IMR-90 (cell line): ENCODE results near the gene SEC14L1. TPM values are rescaled to one million over a fixed set of nuclear protein-coding genes. Genes with fewer than 3 reads are reported as not detected.

ENCODE experiments used
- ATAC-seq: fragments of 200-7000 bp; cut with Tn5 transposase; 2 replicates; pipeline ENCODE4 v1.9.1; 2020; ENCODE audit warnings: low read depth, mild to moderate bottlenecking, moderate library complexity
- BruUV-seq: library from RNA; stranded (reverse); fragments of 400-500 nt; replicated peaks from 2 replicates; lab custom pipeline; 2021; lab: Mats Ljungman, UMichigan
- CTCF ChIA-PET: fragments of 300-600 bp; formaldehyde crosslinking; extraction: SDS; loops from one replicate; lab custom pipeline; 2021; ENCODE audit warnings: antibody characterized with exemption; lab: Yijun Ruan, JAX
- POLR2A ChIA-PET: fragments of 300-600 bp; sonication (Branson Sonifier 250); formaldehyde crosslinking; loops from one replicate; lab custom pipeline; 2022; ENCODE audit warnings: antibody characterized with exemption; ENCODE audit not compliant: unreplicated experiment; lab: Charles Lee
- DNase-seq: peaks from one replicate; pipeline ENCODE4 v3.0.0; 2013
- H2AFZ ChIP-seq: replicated peaks from 2 replicates; pipeline ENCODE3; 2013; ENCODE audit warnings: low read length, mild to moderate bottlenecking; ENCODE audit not compliant: poor library complexity
- H2AK5ac ChIP-seq: 2 replicates; pipeline ENCODE4 v1.6.1; 2013; ENCODE audit warnings: low read depth, low read length, inconsistent platforms
- H2AK9ac ChIP-seq: replicated peaks from 2 replicates; pipeline ENCODE3; 2013; ENCODE audit warnings: mild to moderate bottlenecking, low read depth, low read length, moderate library complexity; ENCODE audit not compliant: poor library complexity
- H2BK120ac ChIP-seq: 2 replicates; pipeline ENCODE4 v1.6.1; 2013; ENCODE audit warnings: low read depth, low read length, inconsistent platforms
- H2BK15ac ChIP-seq: 3 replicates; pipeline ENCODE4 v1.6.1; 2013; ENCODE audit warnings: low read depth, low read length, inconsistent platforms
- H2BK20ac ChIP-seq: 2 replicates; pipeline ENCODE4 v1.6.1; 2013; ENCODE audit warnings: low read depth, mild to moderate bottlenecking, inconsistent platforms, low read length, moderate library complexity
- H2BK5ac ChIP-seq: 2 replicates; pipeline ENCODE4 v1.6.1; 2013; ENCODE audit warnings: mild to moderate bottlenecking, low read depth, low read length, inconsistent platforms; ENCODE audit not compliant: poor library complexity, severe bottlenecking
- H3K14ac ChIP-seq: replicated peaks from 2 replicates; pipeline ENCODE4 v1.6.1; 2013; ENCODE audit warnings: low read depth, low read length, inconsistent platforms
- H3K18ac ChIP-seq: 2 replicates; pipeline ENCODE4 v1.6.1; 2013; ENCODE audit warnings: low read depth, low read length, control low read depth
- H3K23ac ChIP-seq: 2 replicates; pipeline ENCODE4 v1.6.1; 2013; ENCODE audit warnings: low read depth, low read length, inconsistent platforms
- H3K27ac ChIP-seq: 2 replicates; pipeline ENCODE4 v1.5.1; 2013; ENCODE audit warnings: mild to moderate bottlenecking, control low read depth, low read length; ENCODE audit not compliant: insufficient read depth
- H3K27me3 ChIP-seq: 2 replicates; pipeline ENCODE4 v1.6.1; 2013; ENCODE audit warnings: low read length; ENCODE audit not compliant: control insufficient read depth, insufficient read depth
- H3K36me3 ChIP-seq: 2 replicates; pipeline ENCODE4 v1.6.1; 2013; ENCODE audit warnings: low read length, mixed read lengths; ENCODE audit not compliant: control insufficient read depth, insufficient read depth
- H3K4ac ChIP-seq: 2 replicates; pipeline ENCODE4 v1.6.1; 2013; ENCODE audit warnings: low read depth, low read length, inconsistent platforms
- H3K4me1 ChIP-seq: 2 replicates; pipeline ENCODE4 v1.6.1; 2013; ENCODE audit warnings: low read length, mixed read lengths; ENCODE audit not compliant: control insufficient read depth, insufficient read depth
- H3K4me2 ChIP-seq: 2 replicates; pipeline ENCODE4 v1.6.1; 2013; ENCODE audit warnings: low read depth, mild to moderate bottlenecking, control low read depth, low read length, moderate library complexity
- H3K4me3 ChIP-seq: 2 replicates; pipeline ENCODE4 v1.5.1; 2013; ENCODE audit warnings: low read depth, mild to moderate bottlenecking, control low read depth, low read length, moderate library complexity; ENCODE audit not compliant: insufficient read depth
- H3K56ac ChIP-seq: 2 replicates; pipeline ENCODE4 v1.6.1; 2013; ENCODE audit warnings: low read length, inconsistent platforms; ENCODE audit not compliant: insufficient read depth; ENCODE audit errors: extremely low read depth
- H3K79me1 ChIP-seq, 2 experiments: 2 replicates each; pipeline ENCODE4 v1.6.1; 2013; ENCODE audit warnings: low read length in 2 of 2, inconsistent platforms in 1 of 2, low read depth in 1 of 2
- H3K9ac ChIP-seq: 2 replicates; pipeline ENCODE4 v1.6.1; 2013; ENCODE audit warnings: low read depth, low read length, control low read depth
- H3K9me1 ChIP-seq: 2 replicates; pipeline ENCODE4 v1.6.1; 2013; ENCODE audit warnings: low read length, inconsistent platforms; ENCODE audit not compliant: insufficient read depth
- H3K9me3 ChIP-seq: 2 replicates; pipeline ENCODE4 v1.6.1; 2013; ENCODE audit warnings: low read length; ENCODE audit not compliant: control insufficient read depth, insufficient read depth
- H4K20me1 ChIP-seq: 2 replicates; pipeline ENCODE4 v1.6.1; 2013; ENCODE audit warnings: low read length, inconsistent platforms; ENCODE audit not compliant: insufficient read depth
- H4K5ac ChIP-seq: 2 replicates; pipeline ENCODE4 v1.6.1; 2013; ENCODE audit warnings: mild to moderate bottlenecking, low read depth, low read length, control low read depth
- H4K8ac ChIP-seq, 2 experiments: 2 replicates each; pipeline ENCODE4 v1.6.1; 2013; ENCODE audit warnings: low read depth in 2 of 2, low read length in 2 of 2, control low read depth in 1 of 2, inconsistent platforms in 1 of 2
- H4K91ac ChIP-seq: 2 replicates; pipeline ENCODE4 v1.6.1; 2013; ENCODE audit warnings: low read depth, low read length, inconsistent platforms; ENCODE audit not compliant: insufficient read depth
- CEBPB ChIP-seq: IDR thresholded peaks from 2 replicates; pipeline ENCODE4 v1.6.1; 2012; ENCODE audit warnings: low read depth, low read length, improper control_type of control experiment
- CHD1 ChIP-seq: IDR thresholded peaks from 2 replicates; pipeline ENCODE4 v1.6.1; 2012; ENCODE audit warnings: low read depth, low read length, improper control_type of control experiment
- FOS ChIP-seq: fragments of 150-350 bp; IDR thresholded peaks from 2 replicates; pipeline ENCODE4 v1.6.1; 2016; ENCODE audit warnings: low read depth, low read length
- MAZ ChIP-seq: IDR thresholded peaks from 2 replicates; pipeline ENCODE4 v1.6.1; 2012; ENCODE audit warnings: low read depth, mild to moderate bottlenecking, low read length, improper control_type of control experiment, moderate library complexity, borderline replicate concordance
- MXI1 ChIP-seq: IDR thresholded peaks from 2 replicates; pipeline ENCODE4 v1.6.1; 2012; ENCODE audit warnings: low read depth, mild to moderate bottlenecking, low read length, moderate library complexity, borderline replicate concordance
- NFE2L2 ChIP-seq: fragments of 150-350 bp; IDR thresholded peaks from 2 replicates; pipeline ENCODE4 v1.6.1; 2016; ENCODE audit warnings: low read depth, mild to moderate bottlenecking, low read length
- POLR2A ChIP-seq: IDR thresholded peaks from 2 replicates; pipeline ENCODE4 v1.6.1; 2012; ENCODE audit warnings: mild to moderate bottlenecking, low read depth, low read length
- RFX5 ChIP-seq: IDR thresholded peaks from 2 replicates; pipeline ENCODE4 v1.8.0; 2012; ENCODE audit warnings: low read depth, mild to moderate bottlenecking, low read length, moderate library complexity
- SMC3 ChIP-seq: fragments of 150-350 bp; IDR thresholded peaks from 2 replicates; pipeline ENCODE4 v1.6.1; 2016; ENCODE audit warnings: low read depth, mild to moderate bottlenecking, antibody characterized with exemption, low read length, moderate library complexity
- WGBS, 2 experiments: methylation state at CpG; one replicate each; pipeline versions ENCODE4 v1.1.5 to v1.1.7; 2013; ENCODE audit warnings: missing lambda C conversion rate in 2 of 2; ENCODE audit not compliant: insufficient read length in 1 of 2; ENCODE audit errors: extremely low coverage in 2 of 2; 5-methylcytosine and 5-hydroxymethylcytosine counted together
- dilution Hi-C: fragments of 300-500 bp; cut with HindIII; formaldehyde crosslinking; loops from one replicate; pipeline ENCODE4 v1.14.3; 2018; ENCODE audit warnings: low sequenced_read_pairs; ENCODE audit not compliant: unreplicated experiment
- in situ Hi-C: fragments of 300-500 bp; cut with MboI; formaldehyde crosslinking; loops from 3 replicates; pipeline ENCODE4 v1.14.3; 2019; ENCODE audit warnings: low sequenced_read_pairs, inconsistent platforms, mixed read lengths
- intact Hi-C: fragments of 100-400 bp; cut with micrococcal nuclease; formaldehyde crosslinking; loops from 2 replicates; pipeline ENCODE4 v1.10.0; 2022
- polyA plus RNA-seq, 3 experiments: library from polyadenylated mRNA; depleted of rRNA; stranded (reverse); fragments of >200 nt; gene quantifications; 2 replicates each; pipeline ENCODE4 v1.2.3, GENCODE V29; 2012; ENCODE audit warnings: low replicate concordance in 1 of 3
- total RNA-seq: library from RNA; depleted of rRNA; stranded (reverse); fragments of >200 nt; gene quantifications from 2 replicates; pipeline ENCODE4 v1.2.3, GENCODE V29; 2012
- TF ChIP-seq, protein P1 (sequence below): conservative IDR thresholded peaks from 2 replicates; pipeline ENCODE4 v1.5.1; 2012; ENCODE audit warnings: mild to moderate bottlenecking, low read depth, low read length, improper control_type of control experiment
- TF ChIP-seq, protein P2 (sequence below): fragments of 150-350 bp; IDR thresholded peaks from 2 replicates; pipeline ENCODE4 v1.6.1; 2017; ENCODE audit warnings: mild to moderate bottlenecking, antibody characterized with exemption, low read length, low read depth
- TF ChIP-seq, protein P3 (sequence below): fragments of 150-350 bp; IDR thresholded peaks from 2 replicates; pipeline ENCODE4 v1.6.1; 2016; ENCODE audit warnings: low read depth, mild to moderate bottlenecking, low read length, moderate library complexity, borderline replicate concordance

The SEC14L1 gene
- total and polyA plus RNA-seq, 2 of the 4 experiments (the other 2 are of a cell fraction): 24.9 to 35.8 TPM

DNA sequence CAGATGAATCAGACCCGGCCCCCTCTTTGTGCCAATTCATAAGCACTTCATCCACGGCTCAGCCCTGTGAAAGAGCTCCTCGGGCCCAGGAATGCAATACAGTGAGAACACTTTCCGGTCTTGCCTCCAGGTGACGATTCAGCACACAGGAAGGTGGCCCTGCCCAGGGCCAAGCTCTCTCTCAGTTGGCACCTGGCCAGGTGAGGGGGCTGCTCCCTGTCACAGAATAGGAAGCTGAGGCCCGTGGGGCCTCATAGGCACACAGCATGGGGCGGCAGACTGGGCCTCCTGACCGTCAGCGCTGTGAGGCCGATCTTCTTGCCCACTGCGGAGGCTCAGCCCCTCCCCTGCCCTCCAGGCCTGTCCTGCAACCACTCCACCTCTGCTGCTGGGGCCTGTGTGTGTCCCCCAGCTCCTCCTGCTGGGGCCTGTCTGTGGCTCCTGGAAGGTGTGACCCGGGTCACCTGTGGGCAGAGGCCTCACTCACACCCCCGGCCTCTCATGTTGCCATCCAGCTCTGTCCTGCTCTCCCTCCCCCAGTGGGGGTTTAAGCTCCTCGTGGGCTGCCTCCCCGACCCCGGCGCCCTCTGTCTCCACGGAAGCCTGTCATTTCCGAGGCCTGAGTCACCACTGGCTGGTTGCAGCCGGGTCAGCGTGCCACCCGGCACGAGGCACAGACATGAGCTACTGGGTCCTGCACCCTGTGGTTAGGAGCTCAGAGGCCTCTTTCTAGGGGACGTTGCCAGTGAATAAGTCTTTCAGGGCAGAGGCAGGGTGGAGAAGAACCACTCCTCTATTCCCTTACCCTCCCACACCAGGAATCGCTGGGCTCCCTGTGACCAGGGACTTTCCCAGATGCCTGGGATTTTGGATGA is 114.4 kb downstream of the SEC14L1 start:
- Histone ChIP-seq H3K23ac (peak overlapping the region; percentile 18), H2AFZ (peak overlapping the region; percentile 71), H2BK20ac (peak overlapping the region; percentile 86), H3K4me3 (no peak overlapping the region), H3K27me3 (no peaks in the 10 kb centered on the region), H4K5ac (peak overlapping the region; percentile 23), H2AK5ac (peak overlapping the region; percentile 98), H3K4ac (peak overlapping the region; percentile 88), H3K9me1 (peaks cover 17% of the 10 kb centered on the region), H2BK5ac (peak overlapping the region; percentile 82), H2AK9ac (peak overlapping the region; percentile 82), H3K36me3 (no peaks in the 10 kb centered on the region), H2BK15ac (peak overlapping the region; percentile 82; the same call in 2 of the 3 replicates), H4K20me1 (no peaks in the 10 kb centered on the region), H3K9ac (no peak overlapping the region; the same call in 1 of the 2 replicates), H3K14ac (peak overlapping the region; percentile 70), H4K91ac (peak overlapping the region; percentile 87), H3K56ac (peak overlapping the region; percentile 17; the same call in 1 of the 2 replicates), H3K27ac (peak overlapping the region; percentile 48), H3K9me3 (no peaks in the 10 kb centered on the region), H3K4me1 (peaks cover 29% of the 10 kb centered on the region), H3K18ac (peak overlapping the region; percentile 8), H2BK120ac (peak overlapping the region; percentile 96), H3K79me1 (peaks cover 3% of the 10 kb centered on the region in 2 experiments; a peak in 2 of 4 replicates), H3K4me2 (no peak overlapping the region), H4K8ac (peak overlapping the region; percentile 81 to 95)
- 72% methylated on average over 8 of the region's 25 CpGs; no CpG with 5 or more reads in 1 of the 2 experiments for WGBS, 2 experiments
- CTCF ChIA-PET: interaction anchor here (0.6 to 2.6 kb wide), 5 partner anchors 12 to 222 kb away, joined by 3 to 6 read pairs (median 4); no protein-coding TSS in a partner anchor
- DNase-seq (peak; percentile 86), ATAC-seq (peak; percentile 66)
- POLR2A ChIA-PET: interaction anchor here (0.5 to 1.0 kb wide), 3 partner anchors 11 to 32 kb away, joined by 3 to 5 read pairs (median 4); no protein-coding TSS in a partner anchor
- no TSS peak for BruUV-seq
- dilution Hi-C loops (no loop called here), in situ Hi-C loops (no loop called here), intact Hi-C loops (loop anchor here (2.0 kb wide), 1 partner anchor 32 kb away; no protein-coding TSS in a partner anchor)
- TF ChIP-seq MXI1 (peak; percentile 64; the same call in 1 of the 2 replicates), SMC3 (no peak), POLR2A (no peak; the same call in 1 of the 2 replicates), MAZ (peak; percentile 58; the same call in 1 of the 2 replicates), NFE2L2 (0 out of 2 replicates have a peak, but pooled peaks have one; percentile 7), CHD1 (no peak), FOS (peak; percentile 88), CEBPB (peak; percentile 28; the same call in 1 of the 2 replicates), RFX5 (no peak)
- TF ChIP-seq, protein P1, sequence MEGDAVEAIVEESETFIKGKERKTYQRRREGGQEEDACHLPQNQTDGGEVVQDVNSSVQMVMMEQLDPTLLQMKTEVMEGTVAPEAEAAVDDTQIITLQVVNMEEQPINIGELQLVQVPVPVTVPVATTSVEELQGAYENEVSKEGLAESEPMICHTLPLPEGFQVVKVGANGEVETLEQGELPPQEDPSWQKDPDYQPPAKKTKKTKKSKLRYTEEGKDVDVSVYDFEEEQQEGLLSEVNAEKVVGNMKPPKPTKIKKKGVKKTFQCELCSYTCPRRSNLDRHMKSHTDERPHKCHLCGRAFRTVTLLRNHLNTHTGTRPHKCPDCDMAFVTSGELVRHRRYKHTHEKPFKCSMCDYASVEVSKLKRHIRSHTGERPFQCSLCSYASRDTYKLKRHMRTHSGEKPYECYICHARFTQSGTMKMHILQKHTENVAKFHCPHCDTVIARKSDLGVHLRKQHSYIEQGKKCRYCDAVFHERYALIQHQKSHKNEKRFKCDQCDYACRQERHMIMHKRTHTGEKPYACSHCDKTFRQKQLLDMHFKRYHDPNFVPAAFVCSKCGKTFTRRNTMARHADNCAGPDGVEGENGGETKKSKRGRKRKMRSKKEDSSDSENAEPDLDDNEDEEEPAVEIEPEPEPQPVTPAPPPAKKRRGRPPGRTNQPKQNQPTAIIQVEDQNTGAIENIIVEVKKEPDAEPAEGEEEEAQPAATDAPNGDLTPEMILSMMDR: no peak
- TF ChIP-seq, protein P2, sequence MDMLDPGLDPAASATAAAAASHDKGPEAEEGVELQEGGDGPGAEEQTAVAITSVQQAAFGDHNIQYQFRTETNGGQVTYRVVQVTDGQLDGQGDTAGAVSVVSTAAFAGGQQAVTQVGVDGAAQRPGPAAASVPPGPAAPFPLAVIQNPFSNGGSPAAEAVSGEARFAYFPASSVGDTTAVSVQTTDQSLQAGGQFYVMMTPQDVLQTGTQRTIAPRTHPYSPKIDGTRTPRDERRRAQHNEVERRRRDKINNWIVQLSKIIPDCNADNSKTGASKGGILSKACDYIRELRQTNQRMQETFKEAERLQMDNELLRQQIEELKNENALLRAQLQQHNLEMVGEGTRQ: no peak; the same call in 1 of the 2 replicates
- TF ChIP-seq, protein P3, sequence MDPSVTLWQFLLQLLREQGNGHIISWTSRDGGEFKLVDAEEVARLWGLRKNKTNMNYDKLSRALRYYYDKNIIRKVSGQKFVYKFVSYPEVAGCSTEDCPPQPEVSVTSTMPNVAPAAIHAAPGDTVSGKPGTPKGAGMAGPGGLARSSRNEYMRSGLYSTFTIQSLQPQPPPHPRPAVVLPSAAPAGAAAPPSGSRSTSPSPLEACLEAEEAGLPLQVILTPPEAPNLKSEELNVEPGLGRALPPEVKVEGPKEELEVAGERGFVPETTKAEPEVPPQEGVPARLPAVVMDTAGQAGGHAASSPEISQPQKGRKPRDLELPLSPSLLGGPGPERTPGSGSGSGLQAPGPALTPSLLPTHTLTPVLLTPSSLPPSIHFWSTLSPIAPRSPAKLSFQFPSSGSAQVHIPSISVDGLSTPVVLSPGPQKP: no peak
